Fibroblast of the conjunctiva (primary cell): ENCODE results near the gene FHIT.
A peak's percentile ranks its signal among the peaks of the same experiment; 100 is the strongest.

Source experiments
- DNase-seq: peaks from one replicate; pipeline ENCODE4 v3.0.0-alpha.2; 2010; ENCODE audit warnings: low read depth

The FHIT gene

GRCh38 chr3:59795756-59796155 lies 1455.5 kb downstream of the FHIT start:
- no peak for DNase-seq

DNA sequence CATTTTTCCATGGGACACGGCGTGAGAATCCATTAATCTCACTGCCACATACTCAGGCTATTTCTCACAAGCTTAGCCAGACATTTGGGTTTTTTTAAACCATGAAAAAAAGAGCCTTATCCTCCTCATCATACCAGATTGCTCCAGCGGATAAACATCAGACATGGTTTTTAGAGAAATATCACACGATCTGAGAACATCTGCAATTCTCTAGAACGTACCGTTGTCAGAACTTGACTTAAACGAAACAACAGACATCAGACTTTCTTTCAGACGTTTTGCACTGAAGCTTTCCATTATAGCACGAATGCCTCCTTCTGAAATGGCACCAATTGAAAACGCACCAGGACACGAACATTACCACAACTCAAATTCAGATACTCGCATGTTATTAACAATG lies 1457.3 kb downstream of the FHIT start:
- no peak for DNase-seq

- DNase-seq, result no peak
Observed at GRCh38 chr3:59791774-59792308, 1459.4 kb downstream of the FHIT start.

GRCh38 chr3:59790241-59790640 lies 1461.0 kb downstream of the FHIT start:
- DNase-seq, result no peak

- no peak for DNase-seq
Observed at GRCh38 chr3:59788801-59789200, 1462.5 kb downstream of the FHIT start.

DNA sequence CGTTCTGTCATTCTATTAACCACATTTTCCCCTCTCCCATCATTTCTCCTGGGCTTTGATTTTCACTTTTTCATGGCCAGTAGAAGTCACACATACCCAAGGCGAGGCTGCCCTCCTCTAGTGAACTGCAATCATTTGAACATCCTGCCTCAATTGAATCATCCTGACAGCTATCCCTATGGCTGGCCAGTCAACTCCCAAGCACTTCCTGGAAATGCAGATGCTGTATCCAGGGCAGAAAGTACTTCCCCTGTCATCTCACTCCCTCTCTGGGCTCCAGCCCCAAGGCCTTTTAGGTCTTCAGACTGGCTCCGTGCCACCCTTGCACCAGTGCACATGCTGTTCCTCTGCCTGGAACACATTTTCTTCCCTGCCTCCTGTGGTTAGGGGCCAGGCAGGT lies 1463.1 kb downstream of the FHIT start:
- no peak for DNase-seq

DNA sequence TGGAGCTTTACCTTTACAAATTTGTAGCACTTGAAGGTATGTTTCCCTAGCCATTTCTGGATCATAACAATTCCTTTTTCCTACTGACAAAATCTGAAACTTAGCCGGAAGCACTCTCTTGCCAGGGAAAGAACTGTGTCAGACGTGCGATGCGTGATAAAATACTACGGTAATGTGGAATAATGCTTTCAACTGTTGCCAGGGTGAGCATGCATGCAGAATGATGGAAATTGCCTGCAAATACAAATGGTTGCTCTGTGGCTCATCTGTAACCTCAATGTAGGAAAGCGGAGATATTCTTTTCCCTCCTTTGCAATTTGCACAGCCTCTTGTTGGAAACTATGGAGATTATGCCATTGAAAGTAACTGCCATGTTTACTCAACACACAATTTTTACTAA lies 1464.9 kb downstream of the FHIT start:
- DNase-seq, result no peak

DNA sequence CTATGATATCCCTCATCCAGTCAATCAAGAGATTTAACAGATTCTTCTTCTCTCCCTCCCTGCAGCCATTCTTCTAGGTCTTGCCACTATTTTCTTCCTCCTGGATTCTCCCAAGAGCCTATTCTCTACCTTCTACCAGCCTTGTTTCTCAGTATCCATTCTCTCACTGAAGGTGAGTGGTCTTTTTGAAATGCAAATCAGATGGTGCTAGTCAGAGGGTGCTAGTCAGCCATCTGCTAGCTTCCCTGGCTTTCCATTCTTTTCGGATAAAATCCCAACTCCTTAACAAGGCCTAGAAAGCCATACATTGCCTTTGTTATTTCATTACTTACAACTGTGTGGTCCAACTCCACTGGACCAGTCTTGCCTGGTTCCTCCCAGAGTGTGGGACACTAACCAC lies 1467.1 kb downstream of the FHIT start:
- DNase-seq, result no peak

GRCh38 chr3:59783468-59783988 lies 1467.7 kb downstream of the FHIT start:
- no peak for DNase-seq

- DNase-seq, result no peak
Observed at GRCh38 chr3:59782664-59783063, 1468.6 kb downstream of the FHIT start.

- no peak for DNase-seq
Observed at GRCh38 chr3:59780209-59780608, 1471.0 kb downstream of the FHIT start.

GRCh38 chr3:59779260-59779659 lies 1472.0 kb downstream of the FHIT start:
- DNase-seq, result no peak

DNA sequence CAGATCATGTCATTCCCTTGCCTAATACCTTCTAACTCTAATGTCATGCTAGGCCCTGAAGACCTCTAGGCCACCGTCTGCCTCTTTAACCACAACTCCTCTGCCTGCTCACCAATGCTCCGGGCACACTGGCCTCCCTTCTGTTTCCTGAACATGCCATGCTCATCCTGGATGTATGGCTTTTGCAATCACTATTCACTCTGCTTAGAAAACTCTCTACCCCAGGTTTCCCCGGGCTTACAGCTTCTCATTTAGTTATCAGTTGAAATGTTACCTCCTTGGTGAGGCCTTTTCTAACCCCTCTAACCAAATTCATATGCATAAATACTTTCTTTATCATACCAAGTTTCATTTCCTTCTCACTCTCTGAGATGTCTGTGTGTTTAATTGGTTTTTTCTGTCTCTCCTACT lies 1473.6 kb downstream of the FHIT start:
- DNase-seq, result no peak

- no peak for DNase-seq
Observed at GRCh38 chr3:59777066-59777465, 1474.2 kb downstream of the FHIT start.

DNA sequence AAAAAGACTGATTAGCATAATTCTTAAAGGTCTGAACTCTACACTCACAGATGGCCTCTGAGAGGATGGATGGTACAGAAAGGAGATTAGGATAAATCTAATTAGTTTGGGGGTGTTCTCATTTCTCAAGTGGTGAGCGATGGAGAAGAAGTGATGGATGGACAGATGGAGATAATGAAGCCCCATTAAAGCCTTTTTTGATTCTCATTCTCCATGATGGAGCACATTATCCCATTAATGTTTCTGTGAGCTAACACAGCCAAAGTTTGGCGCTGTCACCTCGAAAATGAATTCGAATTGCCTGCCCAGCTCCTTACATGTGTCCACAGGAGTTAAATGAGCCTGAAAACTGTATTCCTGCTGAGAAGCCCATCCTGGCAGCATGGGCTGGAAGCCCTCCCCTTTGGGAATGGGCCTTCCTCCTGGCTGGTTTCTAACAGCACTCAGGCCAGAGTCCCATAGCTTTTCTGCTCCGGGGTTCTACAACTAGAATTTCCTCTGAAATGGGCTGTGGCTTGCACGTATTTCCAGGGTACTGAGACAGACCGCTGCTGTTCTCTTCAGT lies 1475.4 kb downstream of the FHIT start:
- no peak for DNase-seq

- DNase-seq, result no peak
Observed at GRCh38 chr3:59775106-59775505, 1476.1 kb downstream of the FHIT start.

GRCh38 chr3:59774634-59775033 lies 1476.6 kb downstream of the FHIT start:
- peak; percentile 34 for DNase-seq

- DNase-seq, result no peak
Observed at GRCh38 chr3:59774000-59774399, 1477.3 kb downstream of the FHIT start.

DNA sequence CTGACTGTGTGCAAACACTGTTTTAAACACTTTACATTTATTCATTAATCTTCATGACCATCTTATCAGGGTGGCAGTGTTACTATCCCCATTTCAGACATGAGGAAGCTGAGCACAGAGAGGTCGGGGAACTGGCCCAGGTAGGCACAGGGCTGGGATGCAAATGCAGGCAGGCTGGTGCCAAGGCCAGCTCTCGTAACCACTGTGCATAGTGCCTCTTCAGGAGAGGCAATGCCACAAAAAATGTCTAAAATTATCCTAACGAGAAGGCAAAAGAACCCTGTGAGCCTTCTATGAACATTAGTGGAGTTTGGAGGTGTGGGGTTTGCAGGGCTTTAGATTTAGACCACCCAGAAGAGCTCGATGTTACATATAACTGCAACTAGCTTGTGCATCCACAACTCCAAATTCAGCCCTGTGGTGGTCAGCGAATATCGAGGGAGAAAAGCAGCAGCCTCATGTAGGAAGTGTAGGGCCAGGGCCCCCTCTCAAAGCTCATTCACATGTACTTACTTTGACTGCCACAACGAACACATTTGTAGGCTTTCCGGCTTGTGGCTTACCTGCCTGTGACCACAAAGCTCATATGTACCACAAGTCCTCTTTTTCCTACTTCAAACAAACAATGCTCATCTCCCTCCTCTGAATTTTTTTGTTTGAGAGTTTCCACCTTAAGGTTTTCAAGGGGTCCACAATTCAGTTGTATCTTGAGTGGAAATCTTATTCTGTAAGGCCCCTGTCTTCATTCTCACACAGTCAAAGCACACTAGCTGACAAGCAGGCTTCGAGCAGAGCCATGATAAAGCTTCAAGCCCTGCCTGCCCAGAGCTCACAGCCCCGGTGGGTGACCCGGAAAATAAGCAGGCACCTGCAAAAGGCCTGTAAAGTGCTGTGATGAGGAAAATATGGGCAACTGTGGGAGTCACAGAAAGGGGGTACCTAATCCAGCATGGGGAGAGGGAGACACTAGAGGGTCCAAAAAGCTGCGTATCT lies 1478.5 kb downstream of the FHIT start:
- no peak for DNase-seq

GRCh38 chr3:59771768-59772181 lies 1479.5 kb downstream of the FHIT start:
- no peak for DNase-seq

GRCh38 chr3:59769127-59769750 lies 1482.0 kb downstream of the FHIT start:
- no peak for DNase-seq

DNA sequence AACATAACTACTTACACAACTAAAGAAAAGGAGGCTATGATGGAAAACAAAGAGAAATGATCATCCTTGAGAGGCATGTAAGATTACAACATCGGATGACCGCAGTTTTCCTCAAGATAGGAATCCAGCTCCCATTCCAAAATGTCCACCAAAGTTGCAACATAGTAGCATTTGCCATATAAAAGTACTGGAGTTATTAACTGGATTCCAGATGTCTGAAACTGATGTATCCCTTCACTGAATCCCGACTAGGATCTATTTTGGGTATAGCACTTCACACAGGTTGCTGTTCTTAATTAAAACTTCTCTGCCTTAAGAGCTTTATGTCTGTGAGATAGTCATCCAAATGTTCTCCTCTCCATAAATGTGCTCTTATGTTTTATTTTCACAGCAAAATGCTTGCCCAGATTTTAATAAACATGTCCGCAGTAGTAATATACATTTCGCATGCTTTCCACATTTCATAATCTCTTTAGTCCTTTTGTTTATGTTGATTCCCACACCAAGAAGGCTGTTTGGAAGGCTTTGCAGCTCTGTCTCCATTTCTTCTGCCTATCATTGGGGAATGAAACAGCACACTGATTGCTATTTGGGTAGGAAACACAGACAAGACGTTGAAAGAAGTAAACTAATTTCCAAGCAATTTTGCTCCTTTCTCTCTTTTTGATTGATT lies 1484.9 kb downstream of the FHIT start:
- DNase-seq, result peak; percentile 69
